K562 (cell line): ENCODE measurements around the gene PCF11. TPM values are rescaled to one million over a fixed set of nuclear protein-coding genes. Genes with fewer than 3 reads are reported as not detected.
A peak's percentile ranks its signal among the peaks of the same experiment; 100 is the strongest.

Experiments used
- ATF3 ChIP-seq, 2 experiments: fragments of 450-650 bp in 1 of 2; sonication (generic) in 1 of 2; formaldehyde crosslinking in 1 of 2; IDR thresholded peaks in 1 of 2; conservative IDR thresholded peaks in 1 of 2; 2 replicates each; pipeline versions ENCODE4 v1.6.1 to v1.8.1; 2016 to 2023; ENCODE audit warnings: mild to moderate bottlenecking in 2 of 2, moderate library complexity in 2 of 2, inconsistent platforms in 1 of 2, missing genetic modification reagents in 1 of 2
- CXXC5 ChIP-seq: fragments of 250-450 bp; sonication (Bioruptor Pico); IDR thresholded peaks from 2 replicates; pipeline ENCODE4 v1.8.0; 2022; ENCODE audit warnings: inconsistent platforms, mild to moderate bottlenecking, moderate library complexity
- EP400 ChIP-seq: fragments of 450-650 bp; IDR thresholded peaks from 2 replicates; pipeline ENCODE4 v1.6.1; 2017; ENCODE audit warnings: antibody characterized with exemption, mild to moderate bottlenecking, moderate library complexity
- HDGF ChIP-seq: fragments of 450-650 bp; IDR thresholded peaks from 2 replicates; pipeline ENCODE4 v1.6.1; 2016
- HMG20B ChIP-seq: fragments of 250-450 bp; sonication (Bioruptor Pico); IDR thresholded peaks from 2 replicates; pipeline ENCODE4 v1.5.0; 2021; ENCODE audit warnings: mild to moderate bottlenecking
- MBD2 ChIP-seq: sonication (generic); IDR thresholded peaks from 2 replicates; pipeline ENCODE4 v1.6.1; 2016; ENCODE audit warnings: low read depth, borderline replicate concordance
- NCOA4 ChIP-seq: fragments of 450-650 bp; IDR thresholded peaks from 2 replicates; pipeline ENCODE4 v1.6.1; 2018; ENCODE audit warnings: mild to moderate bottlenecking; ENCODE audit not compliant: partially characterized antibody
- NFIX ChIP-seq: fragments of 250-450 bp; sonication (Bioruptor Pico); IDR thresholded peaks from 2 replicates; pipeline ENCODE4 v1.4.0; 2020; ENCODE audit warnings: low read depth, mild to moderate bottlenecking, moderate library complexity
- NFXL1 ChIP-seq: fragments of 450-650 bp; formaldehyde crosslinking; IDR thresholded peaks from 2 replicates; pipeline ENCODE4 v1.4.0; 2021; ENCODE audit warnings: mild to moderate bottlenecking
- OTX1 ChIP-seq: fragments of 450-650 bp; formaldehyde crosslinking; IDR thresholded peaks from 2 replicates; pipeline ENCODE4 v1.4.0; 2022; ENCODE audit warnings: mild to moderate bottlenecking
- PHB ChIP-seq: fragments of 250-450 bp; sonication (Bioruptor Pico); IDR thresholded peaks from 2 replicates; pipeline ENCODE4 v1.5.0; 2021
- SIN3B ChIP-seq: fragments of 450-650 bp; IDR thresholded peaks from 2 replicates; pipeline ENCODE4 v1.6.1; 2017; ENCODE audit warnings: low read depth, mild to moderate bottlenecking, moderate library complexity
- TAF7 ChIP-seq: fragments of 450-650 bp; IDR thresholded peaks from 2 replicates; pipeline ENCODE4 v1.6.1; 2016; ENCODE audit warnings: missing genetic modification characterization, missing compliant biosample characterization
- TCF3 ChIP-seq: sonication (generic); formaldehyde crosslinking; IDR thresholded peaks from 2 replicates; pipeline ENCODE4 v1.4.0; 2020; ENCODE audit warnings: mild to moderate bottlenecking, missing genetic modification reagents
- THRAP3 ChIP-seq: fragments of 450-650 bp; IDR thresholded peaks from 2 replicates; pipeline ENCODE4 v1.6.1; 2016; ENCODE audit warnings: mild to moderate bottlenecking, inconsistent platforms, borderline replicate concordance
- TRIM24 ChIP-seq, 2 experiments: fragments of 450-650 bp; IDR thresholded peaks; 2 replicates each; pipeline ENCODE4 v1.6.1; 2016
- ZBTB12 ChIP-seq: fragments of 250-450 bp; sonication (Bioruptor Pico); IDR thresholded peaks from 2 replicates; pipeline ENCODE4 v1.4.0; 2020
- ZNF174 ChIP-seq: fragments of 250-450 bp; sonication (Bioruptor Pico); IDR thresholded peaks from 2 replicates; pipeline ENCODE4 v1.4.0; 2020; ENCODE audit warnings: mild to moderate bottlenecking
- ZNF212 ChIP-seq: fragments of 450-650 bp; formaldehyde crosslinking; IDR thresholded peaks from 2 replicates; pipeline ENCODE4 v1.4.0; 2020; ENCODE audit warnings: mild to moderate bottlenecking
- ZNF224 ChIP-seq: sonication (generic); formaldehyde crosslinking; IDR thresholded peaks from 2 replicates; pipeline ENCODE4 v1.8.0; 2022; ENCODE audit warnings: mild to moderate bottlenecking, missing genetic modification reagents
- ZNF764 ChIP-seq: fragments of 250-450 bp; sonication (Bioruptor Pico); IDR thresholded peaks from 2 replicates; pipeline ENCODE4 v1.4.0; 2020; ENCODE audit warnings: low read depth, mild to moderate bottlenecking, moderate library complexity
- polyA plus RNA-seq, 8 experiments: library from polyadenylated mRNA; depleted of rRNA in 4 of 8; stranded (reverse) in 5 of 8; unstranded in 3 of 8; fragments of >200 nt; fragmentation: Nextera tagmentation in 2 of 8; fragmentation: Illumina TruSeq in 1 of 8; extraction: Ambion mirVana in 2 of 8; extraction: Trizol in 1 of 8; gene quantifications; 2 replicates each; pipeline versions ENCODE4 v1.2.1 to v1.2.3, GENCODE V29; 2011 to 2014; ENCODE audit warnings: inconsistent platforms in 1 of 8, missing spikeins in 1 of 8
- total RNA-seq, 7 experiments: library from RNA; depleted of rRNA in 6 of 7; stranded (reverse); fragments of >200 nt in 6 of 7; fragmentation: Illumina TruSeq in 2 of 7; extraction: Trizol in 2 of 7; gene quantifications; 2 replicates each; pipeline versions ENCODE4 v1.2.1 to v1.2.3, GENCODE V29; 2011 to 2021; ENCODE audit warnings: low replicate concordance in 1 of 7
- TF ChIP-seq, protein P1 (sequence below): fragments of 250-450 bp; sonication (Bioruptor Pico); IDR thresholded peaks from 2 replicates; pipeline ENCODE4 v1.4.0; 2020; ENCODE audit warnings: mild to moderate bottlenecking, moderate library complexity
- TF ChIP-seq, protein P2 (sequence below), 3 experiments: IDR thresholded peaks in 2 of 3; conservative IDR thresholded peaks in 1 of 3; 2 replicates each; pipeline ENCODE4 v1.5.1; 2011 to 2012; ENCODE audit warnings: low read length in 3 of 3, mild to moderate bottlenecking in 3 of 3, control low read depth in 2 of 3, improper control_type of control experiment in 1 of 3, inconsistent platforms in 1 of 3, low read depth in 1 of 3, mixed read lengths in 1 of 3, moderate library complexity in 1 of 3; ENCODE audit not compliant: insufficient read depth in 2 of 3

PCF11 gene
- total and polyA plus RNA-seq, 9 of the 15 experiments (the other 6 are each of a cell fraction or from before 2014, with no cell fraction given), result 9.3 to 91.6 (median 54.4) TPM

GRCh38 chr11:83151274-83151977 lies 5.5 kb upstream of the PCF11 start (continued):
- TF ChIP-seq ZNF174 (CRISPR knock-in tag), result no peak
- TF ChIP-seq NFXL1, result no peak
- TF ChIP-seq, protein P1, sequence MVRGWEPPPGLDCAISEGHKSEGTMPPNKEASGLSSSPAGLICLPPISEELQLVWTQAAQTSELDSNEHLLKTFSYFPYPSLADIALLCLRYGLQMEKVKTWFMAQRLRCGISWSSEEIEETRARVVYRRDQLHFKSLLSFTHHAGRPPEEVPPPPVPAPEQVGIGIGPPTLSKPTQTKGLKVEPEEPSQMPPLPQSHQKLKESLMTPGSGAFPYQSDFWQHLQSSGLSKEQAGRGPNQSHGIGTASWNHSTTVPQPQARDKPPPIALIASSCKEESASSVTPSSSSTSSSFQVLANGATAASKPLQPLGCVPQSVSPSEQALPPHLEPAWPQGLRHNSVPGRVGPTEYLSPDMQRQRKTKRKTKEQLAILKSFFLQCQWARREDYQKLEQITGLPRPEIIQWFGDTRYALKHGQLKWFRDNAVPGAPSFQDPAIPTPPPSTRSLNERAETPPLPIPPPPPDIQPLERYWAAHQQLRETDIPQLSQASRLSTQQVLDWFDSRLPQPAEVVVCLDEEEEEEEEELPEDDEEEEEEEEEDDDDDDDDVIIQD (CRISPR knock-in tag), result no peak
- no peak; the same call in none of the 2 replicates for TF ChIP-seq CXXC5 (CRISPR knock-in tag)
- TF ChIP-seq ZNF212 (CRISPR knock-in tag), result no peak
- no peak for TF ChIP-seq NFIX (CRISPR knock-in tag)
- no peak for TF ChIP-seq ZNF224 (CRISPR knock-in tag)
- peak; percentile 93 for TF ChIP-seq ATF3 (IDR thresholded peaks at IDR 0.05)
- TF ChIP-seq ATF3 (CRISPR knock-in tag; conservative IDR thresholded peaks at IDR 0.05), result peak; percentile 49; the same call in 1 of the 2 replicates
- no peak for TF ChIP-seq NCOA4
- TF ChIP-seq EP400, result peak; percentile 39
- TF ChIP-seq HMG20B (CRISPR knock-in tag), result no peak
- no peak for TF ChIP-seq TCF3 (CRISPR knock-in tag)
- TF ChIP-seq HDGF, result 0 out of 2 replicates have a peak, but pooled peaks have one; percentile 27
- TF ChIP-seq SIN3B, result no peak
- 0 out of 2 replicates have a peak, but pooled peaks have one; percentile 6 for TF ChIP-seq MBD2
- TF ChIP-seq, protein P2, sequence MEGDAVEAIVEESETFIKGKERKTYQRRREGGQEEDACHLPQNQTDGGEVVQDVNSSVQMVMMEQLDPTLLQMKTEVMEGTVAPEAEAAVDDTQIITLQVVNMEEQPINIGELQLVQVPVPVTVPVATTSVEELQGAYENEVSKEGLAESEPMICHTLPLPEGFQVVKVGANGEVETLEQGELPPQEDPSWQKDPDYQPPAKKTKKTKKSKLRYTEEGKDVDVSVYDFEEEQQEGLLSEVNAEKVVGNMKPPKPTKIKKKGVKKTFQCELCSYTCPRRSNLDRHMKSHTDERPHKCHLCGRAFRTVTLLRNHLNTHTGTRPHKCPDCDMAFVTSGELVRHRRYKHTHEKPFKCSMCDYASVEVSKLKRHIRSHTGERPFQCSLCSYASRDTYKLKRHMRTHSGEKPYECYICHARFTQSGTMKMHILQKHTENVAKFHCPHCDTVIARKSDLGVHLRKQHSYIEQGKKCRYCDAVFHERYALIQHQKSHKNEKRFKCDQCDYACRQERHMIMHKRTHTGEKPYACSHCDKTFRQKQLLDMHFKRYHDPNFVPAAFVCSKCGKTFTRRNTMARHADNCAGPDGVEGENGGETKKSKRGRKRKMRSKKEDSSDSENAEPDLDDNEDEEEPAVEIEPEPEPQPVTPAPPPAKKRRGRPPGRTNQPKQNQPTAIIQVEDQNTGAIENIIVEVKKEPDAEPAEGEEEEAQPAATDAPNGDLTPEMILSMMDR (IDR thresholded peaks at IDR 0.05 in 2 of 3, conservative IDR thresholded peaks at IDR 0.05 in 1 of 3; ENCODE audit: insufficient read depth in 2 of 3, low read depth in 1 of 3, low read length in 3 of 3), result no peak
- no peak for TF ChIP-seq ZBTB12 (CRISPR knock-in tag)
- TF ChIP-seq TAF7, result no peak
- TF ChIP-seq PHB, result no peak
- TF ChIP-seq TRIM24 (IDR thresholded peaks at IDR 0.05), result no peak
- TF ChIP-seq ZNF764 (CRISPR knock-in tag), result no peak
- TF ChIP-seq OTX1, result no peak
- TF ChIP-seq THRAP3, result no peak
